ENCODE data around the gene CAPN14.
A peak's percentile ranks its signal among the peaks of the same experiment; 100 is the strongest.

Gene CAPN14

DNA sequence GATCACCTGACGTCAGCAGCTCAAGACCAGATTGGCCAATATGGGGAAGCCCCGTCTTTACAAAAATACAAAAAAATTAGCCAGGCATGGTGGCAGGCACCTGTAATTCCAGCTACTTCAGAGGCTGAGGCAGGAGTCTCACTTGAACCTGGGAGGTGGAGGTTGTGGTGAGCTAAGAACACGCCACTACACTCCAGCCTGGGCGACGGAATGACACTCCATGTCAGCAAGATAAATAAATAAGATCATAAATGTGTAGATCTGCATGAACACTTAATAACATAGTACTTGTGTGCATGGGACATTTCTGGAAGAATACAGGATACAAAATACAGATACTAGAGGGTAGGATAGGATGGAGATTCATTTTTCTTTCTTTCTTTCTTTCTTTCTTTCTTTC, 25.7 kb upstream of the CAPN14 start:
- no peak for DNase-seq (ENCODE audit: low read depth, low spot score)

DNA sequence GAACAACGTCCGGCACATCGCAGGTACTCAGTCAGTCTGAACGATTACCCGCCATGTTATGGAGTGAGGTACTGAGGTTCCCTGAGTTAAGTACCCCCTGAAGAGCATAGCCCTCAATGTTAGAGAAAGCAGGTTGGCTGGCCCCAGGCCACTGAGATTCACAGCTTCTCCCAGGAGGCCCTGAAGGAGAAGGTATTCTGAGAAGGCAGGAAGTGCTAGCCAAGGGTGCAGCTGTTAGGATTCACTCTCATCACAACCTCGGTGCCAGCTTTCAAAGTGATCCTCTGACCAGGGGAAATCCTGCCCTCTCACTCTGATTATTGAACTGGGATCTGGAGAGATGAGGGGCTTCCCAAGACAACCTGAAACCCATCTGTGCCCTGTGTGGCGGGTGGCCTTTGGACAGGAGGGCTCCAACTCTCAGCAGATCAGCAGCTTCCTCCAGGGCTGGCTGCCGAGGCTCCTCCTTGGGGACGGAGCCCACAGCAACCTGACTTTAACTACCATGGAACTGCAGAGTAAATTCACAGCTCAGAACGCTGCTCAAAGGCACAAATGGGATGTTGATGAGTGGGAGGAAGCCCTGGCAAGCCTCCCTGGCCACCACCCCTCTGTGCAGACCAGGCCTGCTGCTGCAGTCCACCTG, 24.4 kb upstream of the CAPN14 start:
- DNase-seq (ENCODE audit: low read depth, low spot score): no peak

DNA sequence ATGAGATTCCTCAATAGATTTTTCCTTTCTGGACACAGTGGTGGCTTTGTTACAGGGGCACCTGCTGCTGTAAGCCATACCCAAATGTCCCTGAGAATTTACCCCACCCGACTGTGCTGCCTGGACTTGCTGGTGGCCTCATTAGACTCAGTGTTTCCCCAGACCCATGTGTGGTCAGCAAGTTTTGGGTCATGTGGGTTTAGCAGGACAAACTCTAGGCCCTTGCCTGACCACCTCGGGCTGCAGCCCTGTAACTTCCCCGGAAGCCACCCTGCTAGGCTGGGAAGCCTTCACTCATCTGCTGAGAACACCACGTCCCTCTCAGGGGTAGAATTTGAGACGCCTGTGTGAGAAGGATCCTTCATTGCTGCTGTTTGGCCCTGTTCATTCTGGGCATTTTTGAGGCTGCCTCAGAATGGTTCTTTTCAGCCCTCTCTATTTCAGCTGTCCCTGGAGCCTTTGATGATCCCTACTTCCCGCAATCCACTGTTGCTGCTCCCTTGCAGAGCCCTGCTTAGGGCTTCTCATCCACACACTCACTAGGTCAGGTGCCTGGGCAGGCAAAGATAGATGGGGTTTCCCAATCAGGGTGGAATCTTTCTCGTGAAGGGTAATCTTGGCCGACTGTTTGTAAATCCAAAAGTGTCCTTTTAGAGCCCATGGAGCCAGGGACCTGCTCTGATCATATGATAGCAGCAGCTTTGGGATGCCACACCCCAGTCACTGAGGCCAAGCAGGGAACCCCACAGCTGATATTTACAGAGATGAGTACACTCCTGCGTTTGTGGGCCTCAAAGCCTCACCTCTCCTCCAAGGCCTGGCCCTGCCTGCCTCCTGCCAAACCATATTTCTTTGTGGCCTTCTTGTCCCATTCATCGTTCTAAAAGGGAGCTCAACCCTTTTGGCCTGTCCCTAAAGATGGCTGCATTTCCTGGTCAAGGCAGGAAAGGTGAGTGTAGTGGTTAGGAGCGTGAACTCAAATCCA, 23.4 kb upstream of the CAPN14 start:
- DNase-seq (ENCODE audit: low read depth, low spot score): no peak

DNA sequence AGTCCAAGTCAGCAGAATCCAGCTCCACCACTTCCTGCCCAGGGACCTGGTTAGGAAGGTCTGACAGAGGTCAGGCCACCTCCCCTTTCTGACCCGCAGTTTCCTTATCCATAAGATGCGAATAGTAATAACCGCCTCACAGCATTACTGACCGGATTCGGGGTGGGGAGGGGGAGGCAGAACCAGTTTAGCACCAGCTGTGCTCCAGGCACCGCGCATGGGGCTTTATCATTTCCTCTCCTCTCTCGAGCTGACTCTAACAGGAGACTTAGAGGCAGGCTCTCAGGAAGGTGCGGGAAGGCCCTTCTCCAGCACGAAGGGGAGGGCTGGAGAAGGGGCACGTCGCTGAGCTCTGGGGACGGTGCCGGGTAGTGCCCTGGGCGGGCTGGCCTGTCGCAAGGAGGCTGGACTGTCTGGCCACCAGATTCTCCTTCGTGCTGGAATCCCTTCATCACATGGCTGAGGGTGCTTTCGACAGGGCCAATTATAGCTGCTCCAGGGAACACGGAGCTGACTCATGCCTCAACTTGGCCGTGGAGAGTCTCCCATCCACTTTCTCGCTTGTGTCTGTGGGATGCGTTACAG, 22.4 kb upstream of the CAPN14 start:
- no peak for DNase-seq (ENCODE audit: low read depth, low spot score)

DNA sequence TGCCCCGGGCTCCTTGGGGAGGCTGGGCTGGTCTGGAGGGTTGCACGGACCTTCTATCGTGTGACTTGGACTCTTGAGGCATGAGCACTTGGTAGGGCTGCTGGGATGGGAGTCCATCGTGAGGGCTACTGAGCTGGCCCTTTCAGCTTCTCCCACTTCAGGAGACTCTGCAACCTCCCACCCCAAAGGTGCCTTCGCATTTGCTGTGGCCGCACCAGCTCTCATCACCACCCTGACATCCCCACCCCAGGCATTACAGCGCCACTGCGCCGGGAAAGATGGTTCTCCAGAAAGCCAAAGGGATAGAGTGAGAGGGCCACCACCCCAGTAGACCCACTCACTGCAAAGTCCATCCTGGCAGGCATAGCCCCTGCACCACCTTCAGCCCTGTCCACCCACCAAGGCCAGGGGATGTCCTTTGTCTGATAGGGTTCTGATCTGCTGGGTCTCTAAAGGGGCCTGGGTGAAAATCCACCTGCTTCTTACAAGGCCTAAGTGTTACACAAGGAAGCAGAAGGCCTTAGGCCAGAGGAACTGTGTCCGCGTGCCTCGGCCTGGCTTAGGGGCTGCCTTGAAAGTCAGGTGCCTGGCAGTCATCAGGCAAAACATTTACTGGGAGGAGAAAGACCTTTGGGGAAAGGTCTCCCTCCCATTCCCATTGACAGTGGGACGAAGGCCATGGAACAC, 21.7 kb upstream of the CAPN14 start:
- no peak for DNase-seq (ENCODE audit: low read depth, low spot score)

DNA sequence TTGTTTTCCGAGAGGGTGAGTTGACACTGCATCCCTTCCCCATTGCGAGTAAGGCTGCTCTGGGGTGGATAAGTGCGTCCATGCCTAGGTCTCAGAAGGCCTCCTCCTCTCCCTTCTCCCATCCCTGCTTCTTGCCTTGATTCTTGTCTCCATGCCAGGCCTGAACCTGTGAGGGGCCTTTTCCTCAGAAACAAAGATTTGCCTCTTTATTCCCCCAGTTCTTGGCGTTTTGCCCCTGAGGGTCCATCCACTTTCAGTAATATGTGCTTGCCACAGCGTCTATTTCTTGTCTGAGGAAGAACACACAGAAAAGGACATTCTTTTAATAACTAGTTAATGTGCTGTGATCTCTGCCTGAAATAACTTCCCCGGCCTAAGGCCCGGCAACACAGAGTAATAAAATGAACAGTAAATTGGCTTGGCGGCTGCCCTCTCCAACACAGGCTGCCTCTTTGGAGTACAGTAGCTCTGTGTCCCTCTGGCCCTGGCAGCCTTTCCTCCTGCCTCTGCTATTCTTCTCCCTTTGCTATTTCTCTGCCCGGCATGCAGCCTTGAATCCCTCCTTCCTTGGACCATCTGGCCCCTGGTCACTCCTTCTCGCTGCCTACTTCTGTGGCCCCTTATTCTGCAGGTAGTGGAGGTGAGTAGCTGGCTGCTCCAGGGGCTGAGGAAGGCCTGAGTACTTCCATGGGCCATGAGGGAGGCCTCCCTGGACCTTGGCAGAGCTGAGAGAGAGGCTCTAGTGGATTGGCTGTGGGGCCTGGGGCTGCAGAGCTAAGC, 21.0 kb upstream of the CAPN14 start:
- no peak for DNase-seq (ENCODE audit: low read depth, low spot score)

DNA sequence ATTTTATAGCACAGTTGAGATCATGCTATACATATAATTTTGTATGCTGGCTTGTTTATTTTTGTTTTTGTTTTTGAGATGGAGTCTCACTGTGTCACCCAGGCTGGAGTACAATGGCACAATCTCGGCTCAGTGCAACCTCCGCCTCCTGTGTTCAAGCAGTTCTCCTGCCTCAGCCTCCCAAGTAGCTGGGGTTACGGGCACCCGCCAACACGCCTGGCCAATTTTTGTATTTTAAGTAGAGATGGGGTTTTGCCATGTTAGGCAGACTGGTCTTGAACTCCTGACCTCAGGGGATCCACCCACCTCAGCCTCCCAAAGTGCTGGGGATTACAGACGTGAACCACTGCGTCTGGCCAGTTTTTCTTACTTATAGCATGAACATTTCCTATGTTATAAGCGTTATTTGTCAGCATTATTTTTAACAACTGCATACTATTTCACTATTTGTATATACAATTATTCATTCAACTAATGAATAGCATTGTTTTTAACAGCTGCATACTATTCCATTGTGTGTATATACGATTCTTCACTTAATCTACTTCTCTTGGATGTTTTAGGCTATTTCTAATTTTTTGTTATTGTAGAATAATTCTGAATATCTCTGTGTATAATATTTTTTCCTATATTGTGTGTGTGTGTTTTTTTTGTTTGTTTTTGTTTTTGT, 20.2 kb upstream of the CAPN14 start:
- DNase-seq (ENCODE audit: low read depth, low spot score): no peak

DNA sequence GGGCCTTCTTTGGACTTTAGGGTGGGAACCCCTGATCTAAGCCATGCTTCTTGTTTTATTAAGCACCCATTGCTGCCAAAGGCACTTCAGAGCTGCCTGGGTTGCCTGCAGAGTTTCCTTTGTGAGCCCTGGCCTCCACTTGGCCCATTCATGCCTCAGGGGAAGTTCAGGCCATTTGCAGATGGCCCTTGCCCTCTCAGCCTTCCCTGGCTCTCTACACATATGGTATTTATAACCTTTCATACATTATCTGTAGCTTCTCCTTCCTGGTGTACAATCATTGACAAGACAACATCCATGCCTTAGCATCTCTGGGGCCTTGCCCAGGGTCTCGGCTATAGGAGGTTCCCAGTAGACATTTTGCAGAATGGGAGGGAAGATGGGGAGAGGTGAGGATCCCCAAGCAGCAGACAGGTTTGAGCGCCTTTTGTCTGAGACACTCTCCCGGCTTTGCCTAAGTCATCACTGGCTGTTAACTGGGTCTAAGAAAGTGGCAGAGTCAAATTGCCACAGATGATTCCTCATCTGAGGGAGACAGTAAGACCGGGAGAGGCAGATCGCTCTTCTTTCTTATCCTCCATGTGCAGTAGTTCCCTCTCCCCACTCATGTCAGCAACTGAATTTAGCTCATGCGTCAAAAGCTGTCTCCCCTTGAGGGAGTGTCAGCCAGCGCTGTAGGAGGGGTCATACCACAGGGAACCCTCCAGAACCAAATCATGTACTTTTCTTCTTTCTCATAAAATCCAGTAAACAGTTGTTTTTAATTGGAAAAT, 19.3 kb upstream of the CAPN14 start:
- no peak for DNase-seq (ENCODE audit: low read depth, low spot score)

DNA sequence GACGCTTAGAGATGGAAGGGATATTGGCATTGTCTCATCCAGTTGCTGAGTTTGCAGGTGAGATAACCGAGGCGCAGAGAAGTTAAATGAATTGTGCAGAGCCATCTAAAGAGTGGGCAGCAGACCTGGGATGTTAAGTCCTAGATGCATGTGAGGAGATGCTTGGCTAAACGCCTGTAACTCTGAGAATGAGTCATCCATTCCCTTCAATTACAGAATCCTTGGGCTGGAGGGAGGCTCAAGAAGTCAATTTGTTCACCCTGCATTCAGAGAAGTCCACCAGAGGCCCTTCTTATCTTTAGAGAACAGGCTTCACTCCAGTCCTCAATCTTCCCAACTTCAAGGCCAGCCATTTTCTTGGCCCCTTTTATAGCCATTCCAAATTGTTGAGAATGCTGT, 18.2 kb upstream of the CAPN14 start:
- DNase-seq (ENCODE audit: low read depth, low spot score): peak; percentile 40

DNA sequence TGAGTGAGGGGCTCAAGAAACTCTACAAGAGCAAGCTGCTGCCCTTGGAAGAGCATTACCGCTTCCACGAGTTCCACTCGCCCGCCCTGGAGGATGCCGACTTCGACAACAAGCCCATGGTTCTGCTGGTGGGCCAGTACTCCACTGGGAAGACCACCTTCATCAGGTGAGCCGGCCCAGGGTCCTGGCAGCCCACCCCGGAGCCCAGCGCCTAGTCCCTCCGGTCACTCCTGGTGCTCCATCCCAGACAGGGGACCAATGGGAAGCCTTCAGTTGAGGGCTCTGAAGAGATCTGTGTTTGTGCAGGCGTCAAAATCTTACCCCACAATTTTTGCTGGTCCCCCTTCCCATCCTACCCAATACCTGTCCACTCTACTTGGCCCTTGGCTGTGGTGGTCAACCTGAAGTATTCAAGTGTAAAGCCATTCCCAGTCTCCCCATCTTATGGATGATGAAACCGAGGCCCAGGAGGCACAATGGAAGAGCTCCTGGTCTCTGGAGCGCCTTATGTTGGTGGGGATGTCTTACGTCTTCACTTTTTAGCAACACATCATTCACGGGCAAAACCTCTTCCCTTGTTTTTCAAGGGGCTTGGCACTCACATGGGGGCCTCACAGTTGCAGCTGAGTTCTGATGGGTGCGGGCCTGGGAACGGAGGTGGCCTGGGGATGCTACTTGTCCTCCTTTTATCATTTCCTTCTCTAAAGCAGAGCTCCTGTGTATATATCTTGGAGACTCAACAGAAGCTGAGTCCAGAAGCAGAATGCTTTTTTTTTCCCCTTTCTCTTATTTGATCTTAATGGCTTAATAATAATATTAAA, 17.6 kb upstream of the CAPN14 start:
- no peak for DNase-seq (ENCODE audit: low read depth, low spot score)

DNA sequence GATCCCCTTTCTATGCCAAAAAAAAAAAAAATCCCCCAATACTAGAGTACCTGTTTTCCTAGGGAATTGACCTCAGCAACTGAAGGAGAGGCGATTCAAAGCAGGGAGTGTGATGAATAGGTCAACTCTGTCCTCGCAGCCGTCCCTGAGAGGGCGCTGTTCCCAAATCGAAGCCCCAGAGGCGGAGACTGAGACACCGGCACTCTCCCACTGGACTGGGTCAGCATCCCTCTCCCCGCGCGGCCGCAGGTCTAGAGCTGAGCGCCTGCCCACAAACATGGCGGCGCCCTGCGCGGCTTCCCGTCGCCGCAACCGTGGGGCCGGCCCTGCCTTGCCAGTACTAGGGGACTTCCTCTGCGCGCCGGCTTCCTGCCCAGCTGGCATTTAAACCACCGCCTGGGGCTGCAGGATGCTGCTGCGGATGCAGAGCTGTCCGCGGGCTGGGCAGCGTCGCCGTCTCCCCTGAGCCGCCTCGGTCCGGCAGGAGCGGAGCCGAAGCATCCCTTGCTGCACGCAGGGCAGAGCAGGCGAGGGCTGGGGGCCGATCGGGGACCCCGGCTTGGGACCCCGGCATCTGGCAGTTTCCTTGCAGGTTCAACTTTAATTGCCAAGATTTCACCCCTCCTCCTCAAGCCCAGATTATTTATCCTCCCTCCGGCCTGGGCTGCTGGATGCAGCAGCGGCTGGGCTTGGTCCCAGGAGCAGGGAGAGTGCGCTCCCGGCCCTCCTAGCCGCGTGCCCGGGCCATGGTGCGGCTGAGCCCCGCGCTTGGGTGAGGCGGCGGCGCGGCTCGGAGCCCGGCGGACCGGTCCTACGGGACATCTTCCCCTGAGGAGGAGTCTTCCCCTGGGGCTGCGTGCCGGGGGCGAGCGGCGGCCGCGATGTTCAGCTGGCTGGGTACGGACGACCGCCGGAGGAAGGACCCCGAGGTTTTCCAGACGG, 16.7 kb upstream of the CAPN14 start, which contains the start of gene EHD3:
Gene EHD3, plus strand, starts transcription at position 412 of the 942 bp plus-strand sequence. Its CDS starts 470 bp downstream, at position 882.
- peak; percentile 79 for DNase-seq (ENCODE audit: low read depth, low spot score)

DNA sequence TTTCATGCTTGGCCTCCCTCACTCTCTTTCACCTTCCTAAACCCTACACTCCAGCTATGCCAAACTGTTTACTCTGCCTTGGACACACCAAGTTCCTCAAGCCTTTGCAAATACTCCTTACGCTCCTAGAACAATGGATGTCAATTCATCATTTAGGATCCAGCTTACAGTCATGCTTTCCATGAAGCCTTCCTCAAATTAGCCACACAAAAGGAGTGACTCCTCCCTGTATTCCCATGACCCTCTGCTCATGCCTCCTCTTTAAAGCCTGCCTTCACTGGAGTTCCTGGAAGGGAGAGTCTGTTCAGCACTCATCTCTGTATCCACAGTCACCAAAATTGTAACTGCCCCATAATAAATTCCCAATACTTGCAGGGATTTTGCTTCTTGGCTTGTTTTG, 15.9 kb upstream of the CAPN14 start:
- DNase-seq (ENCODE audit: low read depth, low spot score): no peak

DNA sequence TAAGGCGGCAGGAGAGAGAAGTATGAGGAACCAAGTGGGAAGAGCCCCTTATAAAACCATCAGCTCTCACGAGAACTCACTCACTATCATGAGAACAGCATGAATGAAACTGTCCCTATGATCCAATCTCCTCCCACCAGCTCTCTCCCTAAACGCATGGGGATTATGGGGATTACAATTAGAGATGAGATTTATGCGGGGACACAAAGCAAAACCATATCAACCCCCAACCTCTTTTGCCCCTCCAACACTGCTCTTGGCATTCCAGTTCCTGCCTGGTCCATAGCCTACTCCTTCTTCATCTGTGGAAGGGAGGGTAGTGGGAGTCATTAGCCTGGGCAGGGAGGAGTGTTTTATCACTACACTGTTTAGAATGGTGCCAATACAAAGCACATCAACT, 15.3 kb upstream of the CAPN14 start:
- DNase-seq (ENCODE audit: low read depth, low spot score): no peak

DNA sequence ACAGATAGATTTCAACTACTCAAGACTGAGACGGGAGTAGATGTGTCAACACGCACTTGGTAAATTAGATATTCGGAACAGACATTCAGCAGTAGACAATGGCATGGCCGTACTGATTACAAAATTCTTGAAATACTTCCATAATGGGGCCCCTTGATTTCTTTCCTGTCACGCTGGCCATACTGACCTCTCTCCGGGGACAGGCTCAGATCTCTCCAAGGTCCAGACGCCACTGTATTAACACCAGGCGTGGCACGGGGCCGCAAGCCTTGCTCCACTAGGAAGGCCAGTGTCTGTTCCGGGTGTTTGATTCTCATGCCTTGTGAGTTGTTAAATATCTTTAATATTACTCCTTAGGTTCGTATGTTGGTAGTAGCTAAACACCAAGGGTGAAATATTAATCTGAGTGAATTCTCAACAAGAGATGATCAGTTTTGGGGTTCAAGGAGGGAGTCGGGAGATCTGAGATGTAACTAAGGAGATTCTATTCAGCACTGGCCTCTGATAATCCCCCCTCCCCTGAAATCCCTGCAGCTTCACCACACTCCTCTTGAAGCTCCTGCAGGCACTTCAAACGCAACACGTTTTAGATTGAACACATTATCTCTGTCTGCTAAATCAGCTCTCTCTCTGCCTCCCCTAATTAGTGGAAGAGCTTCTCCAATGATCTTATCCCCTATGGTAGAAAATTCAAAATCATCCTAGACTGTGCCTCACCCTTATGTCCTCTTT, 14.4 kb upstream of the CAPN14 start:
- DNase-seq (ENCODE audit: low read depth, low spot score): no peak

DNA sequence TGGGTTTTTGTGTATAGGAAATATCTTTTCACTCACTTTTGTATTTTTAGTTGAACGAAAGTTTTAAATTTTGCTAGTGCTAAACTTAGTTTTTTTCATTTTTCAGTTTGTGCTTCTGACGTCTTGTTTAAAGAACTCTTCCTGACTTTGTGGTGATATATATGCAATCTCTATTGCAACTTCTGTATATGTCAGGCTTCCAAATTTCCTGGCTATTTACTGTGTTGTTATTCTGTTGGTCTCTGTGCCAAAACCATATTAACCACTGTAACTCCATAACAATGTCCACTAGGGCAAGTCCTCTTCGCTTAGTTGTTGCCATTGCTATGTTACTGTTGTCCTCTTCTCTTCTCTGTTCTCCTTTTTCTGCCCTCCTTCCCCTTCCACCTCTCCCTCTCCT, 13.4 kb upstream of the CAPN14 start:
- no peak for DNase-seq (ENCODE audit: low read depth, low spot score)

DNA sequence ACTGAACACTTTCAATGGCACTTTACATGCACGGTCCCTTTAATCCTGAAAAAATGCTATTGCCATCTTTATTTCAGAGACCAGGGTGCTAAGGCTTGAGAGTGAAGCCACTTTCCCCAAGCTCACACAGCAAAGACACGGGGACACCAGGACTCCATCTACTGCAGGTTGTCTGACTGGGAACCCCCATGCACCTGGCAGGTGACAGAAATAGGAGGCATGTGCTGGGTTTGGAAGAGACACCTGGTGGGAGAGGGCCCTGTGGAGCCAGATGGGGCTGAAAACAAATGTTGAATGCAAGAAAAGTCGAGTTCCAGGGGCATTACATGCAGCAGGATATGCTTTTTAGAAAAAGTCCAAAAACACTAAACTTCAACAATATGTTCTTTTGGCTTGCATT, 11.4 kb upstream of the CAPN14 start:
- no peak for DNase-seq (ENCODE audit: low read depth, low spot score)

DNA sequence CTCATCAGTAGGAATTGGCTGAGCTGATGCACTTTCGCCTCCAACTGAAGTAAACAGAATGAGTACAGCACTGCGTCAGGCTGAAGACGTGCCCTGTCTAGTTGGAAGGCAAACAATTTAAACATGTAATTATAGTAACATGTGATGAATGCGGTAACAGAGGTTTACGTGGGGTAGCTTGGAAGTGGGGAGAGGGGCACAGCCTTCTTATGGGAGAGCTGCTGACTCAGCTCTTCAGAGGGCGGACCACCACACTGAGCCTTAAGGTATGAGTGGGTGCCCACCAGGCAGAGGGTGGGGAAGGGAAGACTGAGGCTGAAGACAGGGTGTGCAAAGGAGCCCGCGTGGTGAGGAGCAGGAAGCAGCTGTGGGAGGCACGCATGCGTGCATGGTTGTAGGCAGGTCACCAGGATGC, 10.4 kb upstream of the CAPN14 start:
- no peak for DNase-seq (ENCODE audit: low read depth, low spot score)
